HCT116 (cell line): ENCODE results near the gene HOXD13. TPM values are rescaled to one million over a fixed set of nuclear protein-coding genes. Genes with fewer than 3 reads are reported as not detected.

Experiments used
- ATAC-seq: fragments of 200-7000 bp; cut with Tn5 transposase; 2 replicates; pipeline ENCODE4 v1.9.1; 2020; ENCODE audit warnings: mild to moderate bottlenecking, moderate library complexity
- BruUV-seq: library from RNA; stranded (reverse); fragments of 400-500 nt; replicated peaks from 2 replicates; lab custom pipeline; 2021; lab: Mats Ljungman, UMichigan
- CTCF ChIA-PET: fragments of 300-600 bp; sonication (Branson Sonifier 250); formaldehyde crosslinking; loops from one replicate; lab custom pipeline; 2021; ENCODE audit warnings: antibody characterized with exemption; lab: Charles Lee
- POLR2A ChIA-PET: fragments of 300-600, 350-600 bp; sonication (Branson Sonifier 250); formaldehyde crosslinking; loops from one replicate; lab custom pipeline; 2021; ENCODE audit warnings: antibody characterized with exemption; lab: Charles Lee
- RAD21 ChIA-PET, 2 experiments: fragments of 300-600 bp; sonication (Branson Sonifier 250); formaldehyde crosslinking; loops; one replicate each; lab custom pipeline; 2023; ENCODE audit warnings: low total read pairs in 2 of 2; ENCODE audit not compliant: uncharacterized antibody in 2 of 2, unreplicated experiment in 2 of 2, low non-redundant PET in 1 of 2; lab: Charles Lee
- DNase-seq: peaks from one replicate; pipeline ENCODE4 v3.0.0-alpha.2; 2010; ENCODE audit warnings: low read depth, low spot score
- H2AFZ ChIP-seq: fragments of 200-600 bp; shearing (Covaris generic), sonication (generic); 2 replicates; pipeline ENCODE4 v1.6.1; 2017; ENCODE audit warnings: low read depth, mixed run types, mixed read lengths, antibody characterized with exemption, low read length; ENCODE audit not compliant: poor library complexity, severe bottlenecking
- H3K27ac ChIP-seq: 2 replicates; pipeline ENCODE4 v1.5.1; 2012; ENCODE audit warnings: low read depth, low read length
- H3K27me3 ChIP-seq: fragments of 200-600 bp; sonication (generic); 2 replicates; pipeline ENCODE4 v1.6.1; 2016; ENCODE audit warnings: mixed run types, low read length, mixed read lengths; ENCODE audit not compliant: insufficient read depth
- H3K36me3 ChIP-seq, 2 experiments: fragments of 200-500 bp in 1 of 2; fragments of 200-600 bp in 1 of 2; sonication (Bioruptor generic) in 1 of 2; sonication (generic) in 1 of 2; 2 replicates each; pipeline versions ENCODE4 v1.5.1 to v1.6.1; 2014 to 2016; ENCODE audit warnings: low read length in 2 of 2, inconsistent platforms in 1 of 2, mixed read lengths in 1 of 2, mixed run types in 1 of 2; ENCODE audit not compliant: insufficient read depth in 2 of 2, control insufficient read depth in 1 of 2
- H3K4me1 ChIP-seq, 2 experiments: fragments of 200-600 bp in 1 of 2; sonication (generic) in 1 of 2; 2 replicates each; pipeline versions ENCODE4 v1.5.1 to v1.6.1; 2012 to 2017; ENCODE audit warnings: low read length in 2 of 2, inconsistent platforms in 1 of 2, mild to moderate bottlenecking in 1 of 2, mixed read lengths in 1 of 2, mixed run types in 1 of 2, moderate library complexity in 1 of 2; ENCODE audit not compliant: insufficient read depth in 2 of 2, control insufficient read depth in 1 of 2
- H3K4me2 ChIP-seq: fragments of 200-600 bp; sonication (generic); 2 replicates; pipeline ENCODE4 v1.6.1; 2017; ENCODE audit warnings: mixed run types, low read length, mixed read lengths
- H3K4me3 ChIP-seq, 2 experiments: fragments of 200-600 bp in 1 of 2; sonication (generic) in 1 of 2; replicated peaks in 1 of 2; 2 replicates each; pipeline ENCODE4 v1.5.1; 2011 to 2016; ENCODE audit warnings: low read length in 2 of 2, control low read depth in 1 of 2, low read depth in 1 of 2, mild to moderate bottlenecking in 1 of 2, mixed read lengths in 1 of 2, mixed run types in 1 of 2
- H3K79me2 ChIP-seq: fragments of 200-600 bp; sonication (generic); 2 replicates; pipeline ENCODE4 v1.6.1; 2017; ENCODE audit warnings: mild to moderate bottlenecking, mixed run types, low read length, moderate library complexity, mixed read lengths; ENCODE audit not compliant: insufficient read depth
- H3K9ac ChIP-seq: fragments of 200-600 bp; sonication (generic); 2 replicates; pipeline ENCODE4 v1.6.1; 2016; ENCODE audit warnings: low read length, mixed read lengths
- H3K9me2 ChIP-seq: fragments of 200-600 bp; sonication (generic), shearing (Covaris generic); 2 replicates; pipeline ENCODE4 v1.6.1; 2017; ENCODE audit warnings: mixed run types, mild to moderate bottlenecking, moderate library complexity; ENCODE audit not compliant: insufficient read depth
- H3K9me3 ChIP-seq, 2 experiments: fragments of 200-500 bp in 1 of 2; fragments of 200-600 bp in 1 of 2; sonication (Bioruptor generic) in 1 of 2; sonication (generic) in 1 of 2; 2 replicates each; pipeline ENCODE4 v1.6.1; 2014 to 2017; ENCODE audit warnings: low read length in 2 of 2, mixed read lengths in 2 of 2, inconsistent platforms in 1 of 2, low read depth in 1 of 2, mild to moderate bottlenecking in 1 of 2, mixed run types in 1 of 2, moderate library complexity in 1 of 2; ENCODE audit not compliant: control insufficient read depth in 1 of 2, insufficient read depth in 1 of 2
- H4K20me1 ChIP-seq: fragments of 200-600 bp; sonication (generic), shearing (Covaris generic); 2 replicates; pipeline ENCODE4 v1.6.1; 2017; ENCODE audit warnings: mixed run types, mild to moderate bottlenecking, moderate library complexity; ENCODE audit not compliant: insufficient read depth
- CEBPB ChIP-seq: IDR thresholded peaks from 2 replicates; pipeline ENCODE4 v1.6.1; 2012; ENCODE audit warnings: low read depth
- ELF1 ChIP-seq: IDR thresholded peaks from 2 replicates; pipeline ENCODE4 v1.6.1; 2012; ENCODE audit warnings: low read depth, borderline replicate concordance
- EZH2 ChIP-seq: fragments of 200-600 bp; sonication (generic); IDR thresholded peaks from 2 replicates; pipeline ENCODE4 v1.6.1; 2017; ENCODE audit warnings: antibody characterized with exemption, mixed run types
- EZH2phosphoT487 ChIP-seq: fragments of 200-600 bp; IDR thresholded peaks from 2 replicates; pipeline ENCODE4 v1.6.1; 2018; ENCODE audit warnings: antibody characterized with exemption, borderline replicate concordance
- JUND ChIP-seq: IDR thresholded peaks from 2 replicates; pipeline ENCODE4 v1.6.1; 2012
- POLR2A ChIP-seq: IDR thresholded peaks from 2 replicates; pipeline ENCODE4 v1.7.0; 2011; ENCODE audit warnings: borderline replicate concordance; ENCODE audit not compliant: insufficient read depth, insufficient read length; ENCODE audit errors: extremely low read depth
- POLR2AphosphoS5 ChIP-seq: IDR thresholded peaks from 2 replicates; pipeline ENCODE4 v1.6.1; 2011; ENCODE audit warnings: mild to moderate bottlenecking, low read depth, low read length, moderate library complexity
- RAD21 ChIP-seq: IDR thresholded peaks from 2 replicates; pipeline ENCODE4 v1.6.1; 2012; ENCODE audit warnings: low read depth, mild to moderate bottlenecking
- SIN3A ChIP-seq: IDR thresholded peaks from 2 replicates; pipeline ENCODE4 v1.6.1; 2012; ENCODE audit warnings: low read depth
- SRF ChIP-seq: IDR thresholded peaks from 2 replicates; pipeline ENCODE4 v1.6.1; 2012; ENCODE audit warnings: low read depth
- YY1 ChIP-seq: IDR thresholded peaks from 2 replicates; pipeline ENCODE4 v1.6.1; 2011; ENCODE audit warnings: low read length, low read depth, moderate library complexity, mild to moderate bottlenecking; ENCODE audit not compliant: insufficient replicate concordance; ENCODE audit errors: extremely low read depth
- ZFX ChIP-seq: fragments of 450-650 bp; IDR thresholded peaks from 2 replicates; pipeline ENCODE4 v1.6.1; 2017
- intact Hi-C: fragments of 100-400 bp; cut with micrococcal nuclease; formaldehyde crosslinking; loops from 2 replicates; pipeline ENCODE4 v1.10.0; 2022
- total RNA-seq: library from RNA; stranded (reverse); gene quantifications from one replicate; pipeline ENCODE4 v1.2.1, GENCODE V29; 2021; ENCODE audit not compliant: unreplicated experiment
- TF ChIP-seq, protein P1 (sequence below): IDR thresholded peaks from 2 replicates; pipeline ENCODE4 v1.6.1; 2012
- TF ChIP-seq, protein P2 (sequence below): IDR thresholded peaks from 2 replicates; pipeline ENCODE4 v1.6.1; 2012; ENCODE audit warnings: low read depth
- TF ChIP-seq, protein P3 (sequence below): IDR thresholded peaks from 2 replicates; pipeline ENCODE4 v1.6.1; 2012
- TF ChIP-seq, protein P4 (sequence below): IDR thresholded peaks from 2 replicates; pipeline ENCODE4 v1.6.1; 2011; ENCODE audit warnings: mild to moderate bottlenecking, low read length, moderate library complexity; ENCODE audit not compliant: insufficient replicate concordance; ENCODE audit errors: extremely low read depth

The HOXD13 gene
- total RNA-seq, 1 experiment from 2014 or later = not detected

DNA sequence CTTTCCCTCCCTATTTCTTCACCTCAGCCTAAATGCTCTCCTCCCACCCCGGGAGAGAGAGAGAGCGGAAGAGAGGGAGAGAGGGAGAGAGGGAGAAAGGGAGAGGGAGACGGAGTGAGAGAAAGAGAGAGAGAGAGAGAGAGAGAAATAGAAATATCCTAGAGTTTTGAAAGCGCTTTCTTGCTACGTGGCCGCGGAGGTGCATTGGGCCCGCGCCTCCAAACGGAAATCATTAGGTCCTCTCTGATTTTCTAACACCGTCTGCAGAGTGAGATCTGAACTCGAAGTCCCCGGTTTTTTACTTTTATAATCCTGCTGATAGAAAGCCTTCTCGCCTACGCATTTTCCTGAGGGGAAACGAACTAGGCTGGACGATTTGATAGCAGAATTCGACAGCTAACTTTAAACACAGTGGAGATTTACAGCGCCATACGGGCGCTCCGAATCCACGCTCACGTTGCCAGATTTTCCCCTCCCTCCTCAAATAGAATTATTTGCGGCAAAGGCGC lies 7.9 kb upstream of the HOXD13 start:
- Histone ChIP-seq H3K79me2 (no peaks in the 10 kb centered on the region), H3K9ac (no peak overlapping the region), H3K4me1 (no peaks in the 10 kb centered on the region), H3K27ac (no peak overlapping the region), H3K27me3 (no peaks in the 10 kb centered on the region), H3K4me3 (no peak overlapping the region), H4K20me1 (no peaks in the 10 kb centered on the region), H2AFZ (no peak overlapping the region), H3K9me2 (no peaks in the 10 kb centered on the region), H3K9me3 (no peaks in the 10 kb centered on the region; a peak in 1 of 4 replicates), H3K4me2 (no peak overlapping the region), H3K36me3 (no peaks in the 10 kb centered on the region)
- ATAC-seq (no peak), DNase-seq (no peak)
- POLR2A ChIA-PET = no interaction called here
- intact Hi-C loops = loop anchor here (5.0 kb wide), 2 partner anchors 1047 to 1387 kb away; no protein-coding TSS in a partner anchor
- CTCF ChIA-PET = no interaction called here
- RAD21 ChIA-PET = no interaction called here
- TF ChIP-seq POLR2AphosphoS5 (no peak), ELF1 (no peak), EZH2phosphoT487 (no peak), SIN3A (no peak), EZH2 (no peak), JUND (no peak), CEBPB (no peak), SRF (no peak), RAD21 (no peak), ZFX (no peak), YY1 (no peak), POLR2A (no peak)
- TF ChIP-seq, protein P1, sequence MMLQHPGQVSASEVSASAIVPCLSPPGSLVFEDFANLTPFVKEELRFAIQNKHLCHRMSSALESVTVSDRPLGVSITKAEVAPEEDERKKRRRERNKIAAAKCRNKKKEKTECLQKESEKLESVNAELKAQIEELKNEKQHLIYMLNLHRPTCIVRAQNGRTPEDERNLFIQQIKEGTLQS = no peak
- TF ChIP-seq, protein P2, sequence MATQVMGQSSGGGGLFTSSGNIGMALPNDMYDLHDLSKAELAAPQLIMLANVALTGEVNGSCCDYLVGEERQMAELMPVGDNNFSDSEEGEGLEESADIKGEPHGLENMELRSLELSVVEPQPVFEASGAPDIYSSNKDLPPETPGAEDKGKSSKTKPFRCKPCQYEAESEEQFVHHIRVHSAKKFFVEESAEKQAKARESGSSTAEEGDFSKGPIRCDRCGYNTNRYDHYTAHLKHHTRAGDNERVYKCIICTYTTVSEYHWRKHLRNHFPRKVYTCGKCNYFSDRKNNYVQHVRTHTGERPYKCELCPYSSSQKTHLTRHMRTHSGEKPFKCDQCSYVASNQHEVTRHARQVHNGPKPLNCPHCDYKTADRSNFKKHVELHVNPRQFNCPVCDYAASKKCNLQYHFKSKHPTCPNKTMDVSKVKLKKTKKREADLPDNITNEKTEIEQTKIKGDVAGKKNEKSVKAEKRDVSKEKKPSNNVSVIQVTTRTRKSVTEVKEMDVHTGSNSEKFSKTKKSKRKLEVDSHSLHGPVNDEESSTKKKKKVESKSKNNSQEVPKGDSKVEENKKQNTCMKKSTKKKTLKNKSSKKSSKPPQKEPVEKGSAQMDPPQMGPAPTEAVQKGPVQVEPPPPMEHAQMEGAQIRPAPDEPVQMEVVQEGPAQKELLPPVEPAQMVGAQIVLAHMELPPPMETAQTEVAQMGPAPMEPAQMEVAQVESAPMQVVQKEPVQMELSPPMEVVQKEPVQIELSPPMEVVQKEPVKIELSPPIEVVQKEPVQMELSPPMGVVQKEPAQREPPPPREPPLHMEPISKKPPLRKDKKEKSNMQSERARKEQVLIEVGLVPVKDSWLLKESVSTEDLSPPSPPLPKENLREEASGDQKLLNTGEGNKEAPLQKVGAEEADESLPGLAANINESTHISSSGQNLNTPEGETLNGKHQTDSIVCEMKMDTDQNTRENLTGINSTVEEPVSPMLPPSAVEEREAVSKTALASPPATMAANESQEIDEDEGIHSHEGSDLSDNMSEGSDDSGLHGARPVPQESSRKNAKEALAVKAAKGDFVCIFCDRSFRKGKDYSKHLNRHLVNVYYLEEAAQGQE = no peak
- TF ChIP-seq, protein P3, sequence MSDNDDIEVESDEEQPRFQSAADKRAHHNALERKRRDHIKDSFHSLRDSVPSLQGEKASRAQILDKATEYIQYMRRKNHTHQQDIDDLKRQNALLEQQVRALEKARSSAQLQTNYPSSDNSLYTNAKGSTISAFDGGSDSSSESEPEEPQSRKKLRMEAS = no peak
- TF ChIP-seq, protein P4, sequence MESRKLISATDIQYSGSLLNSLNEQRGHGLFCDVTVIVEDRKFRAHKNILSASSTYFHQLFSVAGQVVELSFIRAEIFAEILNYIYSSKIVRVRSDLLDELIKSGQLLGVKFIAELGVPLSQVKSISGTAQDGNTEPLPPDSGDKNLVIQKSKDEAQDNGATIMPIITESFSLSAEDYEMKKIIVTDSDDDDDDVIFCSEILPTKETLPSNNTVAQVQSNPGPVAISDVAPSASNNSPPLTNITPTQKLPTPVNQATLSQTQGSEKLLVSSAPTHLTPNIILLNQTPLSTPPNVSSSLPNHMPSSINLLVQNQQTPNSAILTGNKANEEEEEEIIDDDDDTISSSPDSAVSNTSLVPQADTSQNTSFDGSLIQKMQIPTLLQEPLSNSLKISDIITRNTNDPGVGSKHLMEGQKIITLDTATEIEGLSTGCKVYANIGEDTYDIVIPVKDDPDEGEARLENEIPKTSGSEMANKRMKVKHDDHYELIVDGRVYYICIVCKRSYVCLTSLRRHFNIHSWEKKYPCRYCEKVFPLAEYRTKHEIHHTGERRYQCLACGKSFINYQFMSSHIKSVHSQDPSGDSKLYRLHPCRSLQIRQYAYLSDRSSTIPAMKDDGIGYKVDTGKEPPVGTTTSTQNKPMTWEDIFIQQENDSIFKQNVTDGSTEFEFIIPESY = no peak
- BruUV-seq = no TSS peak
